HepG2 (cell line): Measurements from ENCODE around the gene GTF2H1. TPM values are rescaled to one million over a fixed set of nuclear protein-coding genes. Genes with fewer than 3 reads are reported as not detected.

Experiments
- AHR ChIP-seq: IDR thresholded peaks from 2 replicates; pipeline ENCODE4 v1.6.1; 2018; ENCODE audit warnings: missing genetic modification reagents, missing compliant biosample characterization
- BRCA1 ChIP-seq: sonication (generic); formaldehyde crosslinking; IDR thresholded peaks from 2 replicates; pipeline ENCODE4 v1.4.0; 2020; ENCODE audit warnings: missing genetic modification reagents
- CBX2 ChIP-seq, 2 experiments: fragments of 200-600 bp in 1 of 2; sonication (generic); formaldehyde crosslinking in 1 of 2; IDR thresholded peaks; 2 replicates each; pipeline versions ENCODE4 v1.7.0 to v1.8.1; 2018 to 2022; ENCODE audit warnings: low read depth in 2 of 2, low read length in 1 of 2, mild to moderate bottlenecking in 1 of 2, missing genetic modification reagents in 1 of 2
- CENPT ChIP-seq: sonication (generic); formaldehyde crosslinking; IDR thresholded peaks from 2 replicates; pipeline ENCODE4 v1.8.0; 2022; ENCODE audit warnings: low read depth, mild to moderate bottlenecking, moderate library complexity, missing genetic modification reagents
- EZH2 ChIP-seq: conservative IDR thresholded peaks from 2 replicates; pipeline ENCODE4 v1.6.1; 2012; ENCODE audit warnings: mild to moderate bottlenecking, low read depth, low read length, moderate library complexity
- FOXA3 ChIP-seq: IDR thresholded peaks from 2 replicates; pipeline ENCODE4 v1.6.1; 2016; ENCODE audit warnings: missing genetic modification reagents, missing compliant biosample characterization
- FOXP1 ChIP-seq, 2 experiments: fragments of 450-650 bp in 1 of 2; IDR thresholded peaks; 2 replicates each; pipeline ENCODE4 v1.6.1; 2017 to 2018; ENCODE audit warnings: antibody characterized with exemption in 1 of 2
- GFI1 ChIP-seq: sonication (generic); formaldehyde crosslinking; IDR thresholded peaks from 2 replicates; pipeline ENCODE4 v1.5.0; 2020; ENCODE audit warnings: missing genetic modification reagents, mild to moderate bottlenecking, borderline replicate concordance
- HDAC1 ChIP-seq: sonication (generic); formaldehyde crosslinking; IDR thresholded peaks from 2 replicates; pipeline ENCODE4 v1.5.1; 2020; ENCODE audit warnings: mild to moderate bottlenecking, missing genetic modification reagents
- HNRNPK ChIP-seq: fragments of 200-400 bp; formaldehyde crosslinking; IDR thresholded peaks from 2 replicates; pipeline ENCODE4 v1.6.1; 2018; ENCODE audit warnings: low read length, low read depth, moderate library complexity, mild to moderate bottlenecking; ENCODE audit not compliant: poor library complexity, severe bottlenecking
- KMT2A ChIP-seq: sonication (generic); formaldehyde crosslinking; IDR thresholded peaks from 2 replicates; pipeline ENCODE4 v1.4.0; 2020; ENCODE audit warnings: missing genetic modification reagents
- SMAD9 ChIP-seq: sonication (generic); formaldehyde crosslinking; IDR thresholded peaks from 2 replicates; pipeline ENCODE4 v1.5.1; 2020; ENCODE audit warnings: mild to moderate bottlenecking, missing genetic modification reagents
- SMC3 ChIP-seq: IDR thresholded peaks from 2 replicates; pipeline ENCODE4 v1.6.1; 2011; ENCODE audit warnings: low read length, improper control_type of control experiment
- SOX6 ChIP-seq, 2 experiments: fragments of 450-650 bp in 1 of 2; sonication (generic) in 1 of 2; formaldehyde crosslinking in 1 of 2; IDR thresholded peaks; 2 replicates each; pipeline versions ENCODE4 v1.4.0 to v1.6.1; 2017 to 2020; ENCODE audit warnings: antibody characterized with exemption in 1 of 2, mild to moderate bottlenecking in 1 of 2, missing genetic modification reagents in 1 of 2
- SP4 ChIP-seq: sonication (generic); formaldehyde crosslinking; IDR thresholded peaks from 2 replicates; pipeline ENCODE4 v1.8.1; 2023; ENCODE audit warnings: mild to moderate bottlenecking, missing genetic modification reagents
- STAG1 ChIP-seq: sonication (generic); formaldehyde crosslinking; IDR thresholded peaks from 2 replicates; pipeline ENCODE4 v1.4.0; 2020; ENCODE audit warnings: missing genetic modification reagents
- TARDBP ChIP-seq: sonication (generic); formaldehyde crosslinking; IDR thresholded peaks from 2 replicates; pipeline ENCODE4 v1.8.0; 2022; ENCODE audit warnings: mild to moderate bottlenecking, missing genetic modification reagents
- TOPORS ChIP-seq: sonication (generic); formaldehyde crosslinking; IDR thresholded peaks from 2 replicates; pipeline ENCODE4 v1.8.0; 2023; ENCODE audit warnings: mild to moderate bottlenecking, missing genetic modification reagents
- ZBTB46 ChIP-seq: sonication (generic); formaldehyde crosslinking; IDR thresholded peaks from 2 replicates; pipeline ENCODE4 v1.4.0; 2020; ENCODE audit warnings: mild to moderate bottlenecking, missing genetic modification reagents, borderline replicate concordance
- ZFP37 ChIP-seq: sonication (generic); formaldehyde crosslinking; IDR thresholded peaks from 2 replicates; pipeline ENCODE4 v1.4.0; 2020; ENCODE audit warnings: missing genetic modification reagents, borderline replicate concordance
- ZMYM4 ChIP-seq: sonication (generic); formaldehyde crosslinking; IDR thresholded peaks from 2 replicates; pipeline ENCODE4 v1.8.1; 2023; ENCODE audit warnings: mild to moderate bottlenecking, missing genetic modification reagents
- ZNF101 ChIP-seq: sonication (generic); formaldehyde crosslinking; IDR thresholded peaks from 2 replicates; pipeline ENCODE4 v1.4.0; 2020; ENCODE audit warnings: mild to moderate bottlenecking, low read depth, missing genetic modification reagents, borderline replicate concordance
- ZNF124 ChIP-seq: sonication (generic); formaldehyde crosslinking; IDR thresholded peaks from 2 replicates; pipeline ENCODE4 v1.4.0; 2020; ENCODE audit warnings: missing genetic modification reagents
- ZNF138 ChIP-seq: sonication (generic); formaldehyde crosslinking; IDR thresholded peaks from 2 replicates; pipeline ENCODE4 v1.5.0; 2020; ENCODE audit warnings: mild to moderate bottlenecking, low read depth, missing genetic modification reagents
- ZNF274 ChIP-seq: sonication (generic); formaldehyde crosslinking; IDR thresholded peaks from 2 replicates; pipeline ENCODE4 v1.5.1; 2020; ENCODE audit warnings: mild to moderate bottlenecking, missing genetic modification reagents
- ZNF335 ChIP-seq: sonication (generic); formaldehyde crosslinking; IDR thresholded peaks from 2 replicates; pipeline ENCODE4 v1.4.0; 2020; ENCODE audit warnings: missing genetic modification reagents
- ZNF430 ChIP-seq: sonication (generic); formaldehyde crosslinking; IDR thresholded peaks from 2 replicates; pipeline ENCODE4 v1.9.0; 2021; ENCODE audit warnings: mild to moderate bottlenecking, missing genetic modification reagents
- ZNF577 ChIP-seq: sonication (generic); formaldehyde crosslinking; IDR thresholded peaks from 2 replicates; pipeline ENCODE4 v1.4.0; 2020; ENCODE audit warnings: mild to moderate bottlenecking, low read depth, missing genetic modification reagents, borderline replicate concordance
- ZNF605 ChIP-seq: sonication (generic); formaldehyde crosslinking; IDR thresholded peaks from 2 replicates; pipeline ENCODE4 v1.8.0; 2022; ENCODE audit warnings: mild to moderate bottlenecking, missing genetic modification reagents
- ZSCAN29 ChIP-seq: sonication (generic); formaldehyde crosslinking; conservative IDR thresholded peaks from 2 replicates; pipeline ENCODE4 v1.4.0; 2020; ENCODE audit warnings: mild to moderate bottlenecking, missing genetic modification reagents
- polyA plus RNA-seq, 8 experiments: library from polyadenylated mRNA; depleted of rRNA in 3 of 8; stranded (reverse) in 7 of 8; unstranded in 1 of 8; fragments of >200 nt; fragmentation: Illumina TruSeq in 4 of 8; extraction: Trizol in 4 of 8; gene quantifications; 2 replicates each; pipeline versions ENCODE4 v1.2.1 to v1.2.3, GENCODE V29; 2011 to 2016; ENCODE audit warnings: low read depth in 4 of 8, missing spikeins in 1 of 8, mixed read lengths in 1 of 8; ENCODE audit not compliant: insufficient read depth in 1 of 8
- total RNA-seq, 5 experiments: library from RNA; depleted of rRNA; stranded (reverse); fragments of >200 nt; fragmentation: Illumina TruSeq; extraction: Trizol; gene quantifications; 2 replicates each; pipeline ENCODE4 v1.2.3, GENCODE V29; 2016; ENCODE audit warnings: low read depth in 1 of 5
- TF ChIP-seq, protein P1 (sequence below): sonication (generic); formaldehyde crosslinking; IDR thresholded peaks from 2 replicates; pipeline ENCODE4 v1.4.0; 2020; ENCODE audit warnings: mild to moderate bottlenecking, missing genetic modification reagents

Gene GTF2H1
- total and polyA plus RNA-seq, 2 of the 13 experiments (the other 11 are each of a cell fraction or from before 2014, with no cell fraction given), result 15.7 to 51.4 TPM

GRCh38 chr11:18394275-18394927, 72.0 kb downstream of the GTF2H1 start, which contains the start of gene LDHA (continued):
- peak; percentile 53; the same call in 1 of the 2 replicates for TF ChIP-seq ZBTB46 (CRISPR knock-in tag)
- peak; percentile 93 for TF ChIP-seq TARDBP (CRISPR knock-in tag)
- no peak for TF ChIP-seq EZH2
- peak; percentile 69 for TF ChIP-seq FOXA3 (CRISPR knock-in tag)
- TF ChIP-seq ZFP37 (CRISPR knock-in tag), result peak; percentile 98
- peak; percentile 94 for TF ChIP-seq ZMYM4 (CRISPR knock-in tag)
- peak; percentile 89 for TF ChIP-seq GFI1 (CRISPR knock-in tag)
- peak; percentile 98 for TF ChIP-seq ZNF605 (CRISPR knock-in tag)
- no peak for TF ChIP-seq SOX6 (IDR thresholded peaks at IDR 0.05)
- TF ChIP-seq SOX6 (CRISPR knock-in tag; IDR thresholded peaks at IDR 0.05), result peak; percentile 90
- TF ChIP-seq HNRNPK, result peak; percentile 52
- TF ChIP-seq FOXP1 (IDR thresholded peaks at IDR 0.05), result no peak
- TF ChIP-seq FOXP1 (CRISPR knock-in tag; IDR thresholded peaks at IDR 0.05), result no peak
- TF ChIP-seq, protein P1, sequence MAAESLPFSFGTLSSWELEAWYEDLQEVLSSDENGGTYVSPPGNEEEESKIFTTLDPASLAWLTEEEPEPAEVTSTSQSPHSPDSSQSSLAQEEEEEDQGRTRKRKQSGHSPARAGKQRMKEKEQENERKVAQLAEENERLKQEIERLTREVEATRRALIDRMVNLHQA (CRISPR knock-in tag), result no peak; the same call in 1 of the 2 replicates
- TF ChIP-seq TOPORS, result peak; percentile 95
- peak; percentile 95 for TF ChIP-seq ZNF138 (CRISPR knock-in tag)
- TF ChIP-seq HDAC1 (CRISPR knock-in tag), result peak; percentile 98
- TF ChIP-seq SMAD9 (CRISPR knock-in tag), result peak; percentile 76; the same call in 1 of the 2 replicates
- peak; percentile 80 for TF ChIP-seq KMT2A (CRISPR knock-in tag)
- TF ChIP-seq SMC3, result no peak
- 0 out of 2 replicates have a peak, but pooled peaks have one; percentile 44 for TF ChIP-seq ZNF101 (CRISPR knock-in tag)
- TF ChIP-seq ZNF124 (CRISPR knock-in tag), result peak; percentile 89
- no peak for TF ChIP-seq ZNF577 (CRISPR knock-in tag)
- peak; percentile 87 for TF ChIP-seq BRCA1 (CRISPR knock-in tag)
- TF ChIP-seq CENPT, result peak; percentile 88
- TF ChIP-seq CBX2 (IDR thresholded peaks at IDR 0.05; ENCODE audit: low read depth, low read length), result no peak
- TF ChIP-seq CBX2 (CRISPR knock-in tag; IDR thresholded peaks at IDR 0.05; ENCODE audit: low read depth), result no peak
- peak; percentile 92 for TF ChIP-seq AHR
- peak; percentile 92; the same call in 1 of the 2 replicates for TF ChIP-seq ZNF274 (CRISPR knock-in tag)
- TF ChIP-seq SP4 (CRISPR knock-in tag), result peak; percentile 81; the same call in 1 of the 2 replicates
- peak; percentile 98 for TF ChIP-seq ZNF430 (CRISPR knock-in tag)
- TF ChIP-seq ZSCAN29, result 0 out of 2 replicates have a peak, but pooled peaks have one; percentile 74
- TF ChIP-seq STAG1 (CRISPR knock-in tag), result peak; percentile 23
- TF ChIP-seq ZNF335 (CRISPR knock-in tag), result peak; percentile 90
